Gastroesophageal sphincter (tissue), 4 donors: ENCODE data around the gene RUFY2. TPM values are rescaled to one million over a fixed set of nuclear protein-coding genes. Genes with fewer than 3 reads are reported as not detected.

Experiments used
- ATAC-seq: fragments of 150-250 bp; one replicate; pipeline ENCODE4 v1.9.1; 2016; ENCODE audit warnings: mild to moderate bottlenecking, moderate library complexity
- H3K27ac ChIP-seq, 4 donors: fragments of 200-600 bp; sonication (generic) in 3 of 4; 1 replicate in 3 of 4; 2 replicates in 1 of 4; pipeline ENCODE4 v1.5.1; 2016 to 2019
- H3K27me3 ChIP-seq: fragments of 200-600 bp; sonication (generic); one replicate; pipeline ENCODE4 v1.5.1; 2019
- H3K36me3 ChIP-seq, 2 donors: fragments of 200-600 bp; sonication (generic); one replicate each; pipeline ENCODE4 v1.5.1; 2019; ENCODE audit warnings: control low read depth in 1 of 2
- H3K4me1 ChIP-seq, 3 donors: fragments of 200-600 bp; sonication (generic); 1 replicate in 2 of 3; 2 replicates in 1 of 3; pipeline ENCODE4 v1.5.1; 2016 to 2019; ENCODE audit warnings: control low read depth in 2 of 3
- H3K4me3 ChIP-seq, 2 donors: fragments of 200-600 bp; sonication (generic); one replicate each; pipeline ENCODE4 v1.5.1; 2019; ENCODE audit warnings: mild to moderate bottlenecking in 1 of 2, moderate library complexity in 1 of 2
- H3K9me3 ChIP-seq, 3 donors: fragments of 200-600 bp; sonication (generic); one replicate each; pipeline ENCODE4 v1.5.1; 2017 to 2019; ENCODE audit warnings: control low read depth in 2 of 3
- CTCF ChIP-seq, 4 experiments: fragments of 200-600 bp in 2 of 4; fragments of 450-650 bp in 2 of 4; sonication (generic) in 1 of 4; IDR thresholded peaks; one replicate each; pipeline ENCODE4 v1.5.1; 2017 to 2019; ENCODE audit warnings: antibody characterized with exemption in 4 of 4, mild to moderate bottlenecking in 2 of 4, moderate library complexity in 2 of 4
- EP300 ChIP-seq: sonication (generic); formaldehyde crosslinking; IDR thresholded peaks from one replicate; pipeline ENCODE4 v1.6.1; 2017; ENCODE audit warnings: antibody characterized with exemption, mild to moderate bottlenecking
- POLR2A ChIP-seq, 2 donors: fragments of 450-650 bp; IDR thresholded peaks; one replicate each; pipeline ENCODE4 v1.6.1; 2017; ENCODE audit warnings: antibody characterized with exemption in 2 of 2, mild to moderate bottlenecking in 2 of 2, moderate library complexity in 1 of 2
- POLR2AphosphoS5 ChIP-seq: sonication (generic); formaldehyde crosslinking; IDR thresholded peaks from one replicate; pipeline ENCODE4 v1.6.1; 2017; ENCODE audit warnings: antibody characterized with exemption
- WGBS, 2 donors: methylation state at CpG; one replicate each; pipeline ENCODE4 v1.1.5; 2018; ENCODE audit warnings: low coverage in 1 of 2; 5-methylcytosine and 5-hydroxymethylcytosine counted together
- total RNA-seq, 4 donors: library from RNA; depleted of rRNA; stranded (reverse); fragments of >200 nt; gene quantifications; one replicate each; pipeline ENCODE4 v1.1.0, GENCODE V29; 2016

RUFY2 gene
- total RNA-seq, 4 donors from 2014 or later, result 17.9 to 29.0 (median 26.0) TPM

GRCh38 chr10:68333058-68333395, 74.0 kb downstream of the RUFY2 start:
- no peak for ATAC-seq
- H3K27me3 ChIP-seq, result no peaks in the 10 kb centered on the region
- peaks cover 2 to 70% (median 20%) of the 10 kb centered on the region in 3 donors for H3K4me1 ChIP-seq
- TF ChIP-seq POLR2A (IDR thresholded peaks at IDR 0.05), result no peak
- TF ChIP-seq EP300, result no peak
- TF ChIP-seq CTCF (IDR thresholded peaks at IDR 0.05), result no peak
- no peak for TF ChIP-seq POLR2AphosphoS5
- no peaks in the 10 kb centered on the region for H3K9me3 ChIP-seq
- 1 to 3% methylated on average over 9 to 10 of the region's 10 CpGs for WGBS, 2 donors
- H3K4me3 ChIP-seq, result peak overlapping the region; percentile 81 to 91
- H3K27ac ChIP-seq, result peak overlapping the region; percentile 96 to 99 (median 98)
- H3K36me3 ChIP-seq, result no peaks in the 10 kb centered on the region

GRCh38 chr10:68332259-68333057, 74.6 kb downstream of the RUFY2 start, which contains the start of gene PBLD:
Gene PBLD, minus strand, starts transcription at chr10:68332928. Its CDS starts 26,084 bp downstream, at chr10:68306844.
- Histone ChIP-seq H3K9me3 (no peaks in the 10 kb centered on the region), H3K27ac (peak within 1 kb of the TSS; percentile 96 to 99 (median 98)), H3K4me1 (peaks cover 0 to 68% (median 15%) of the 10 kb centered on the region in 3 donors), H3K4me3 (peak within 1 kb of the TSS; percentile 81 to 91), H3K27me3 (no peaks in the 10 kb centered on the region), H3K36me3 (no peaks in the 10 kb centered on the region)
- TF ChIP-seq EP300, result no peak
- peak in 3 of 4 experiments; percentile 49 to 61 (median 52) for TF ChIP-seq CTCF (IDR thresholded peaks at IDR 0.05)
- TF ChIP-seq POLR2AphosphoS5, result peak; percentile 71
- TF ChIP-seq POLR2A (IDR thresholded peaks at IDR 0.05), result peak; percentile 54 to 65
- WGBS, 2 donors, result 0% methylated on average over 6 of the region's 51 CpGs
- peak; percentile 22 for ATAC-seq

- peak; percentile 99 for TF ChIP-seq POLR2AphosphoS5
- TF ChIP-seq CTCF (IDR thresholded peaks at IDR 0.05), result peak in 2 of 4 experiments; percentile 25 to 39
- no peak for TF ChIP-seq EP300
- TF ChIP-seq POLR2A (IDR thresholded peaks at IDR 0.05), result peak; percentile 97 to 98
- Histone ChIP-seq H3K36me3 (no peaks in the 10 kb centered on the region), H3K9me3 (no peaks in the 10 kb centered on the region), H3K4me1 (peaks cover 0 to 60% (median 9%) of the 10 kb centered on the region in 3 donors), H3K27ac (peak within 1 kb of the TSS; percentile 96 to 99 (median 98)), H3K4me3 (peak within 1 kb of the TSS; percentile 81 to 91), H3K27me3 (no peaks in the 10 kb centered on the region)
- 0% methylated on average over 11 of the region's 73 CpGs; no CpG with 5 or more reads in 1 of the 2 donors for WGBS, 2 donors
- ATAC-seq, result peak; percentile 92
These were observed 75.4 kb downstream of the RUFY2 start, which contains the start of gene HNRNPH3 for GRCh38 chr10:68331455-68332258. Gene HNRNPH3, plus strand, starts transcription at chr10:68332064. Its CDS starts 5,158 bp downstream, at chr10:68337222.

- 0 to 6% methylated on average over 2 to 18 of the region's 29 CpGs for WGBS, 2 donors
- Histone ChIP-seq H3K36me3 (no peaks in the 10 kb centered on the region), H3K4me1 (peaks cover 0 to 53% (median 4%) of the 10 kb centered on the region in 3 donors), H3K27ac (peak overlapping the region; percentile 96 to 99 (median 98)), H3K9me3 (no peaks in the 10 kb centered on the region), H3K4me3 (peak overlapping the region; percentile 81 to 91), H3K27me3 (no peaks in the 10 kb centered on the region)
- no peak for TF ChIP-seq POLR2A (IDR thresholded peaks at IDR 0.05)
- TF ChIP-seq CTCF (IDR thresholded peaks at IDR 0.05), result no peak
- no peak for TF ChIP-seq POLR2AphosphoS5
- TF ChIP-seq EP300, result no peak
- ATAC-seq, result no peak
These were observed 76.1 kb downstream of the RUFY2 start for GRCh38 chr10:68330852-68331454.
